ENCODE data around the gene FAM120A.
A peak's percentile ranks its signal among the peaks of the same experiment; 100 is the strongest.

Gene FAM120A

GRCh38 chr9:93562157-93562556 lies 110.7 kb downstream of the FAM120A start:
- intact Hi-C loops (cut with DNase I; ENCODE audit: low total_unique reads), result loop anchor here (10.0 kb wide), 1 partner anchor 397 kb away; no protein-coding TSS in a partner anchor
- Histone ChIP-seq H3K27me3 (no peaks in the 10 kb centered on the region), H3K4me3 (no peak overlapping the region), H3K36me3 (peaks cover 53 to 73% (median 60%) of the 10 kb centered on the region in 3 donors), H3K4me1 (peaks cover 0 to 4% (median 3%) of the 10 kb centered on the region in 4 donors), H3K27ac (no peak overlapping the region), H3K9me3 (no peaks in the 10 kb centered on the region)
- DNase-seq, result no peak
- no peak for TF ChIP-seq CTCF (IDR thresholded peaks at IDR 0.05)

GRCh38 chr9:93565089-93565488 lies 113.6 kb downstream of the FAM120A start:
- Histone ChIP-seq H3K4me1 (peaks cover 0 to 10% (median 9%) of the 10 kb centered on the region in 4 donors), H3K27me3 (no peaks in the 10 kb centered on the region), H3K36me3 (peaks cover 30 to 44% (median 30%) of the 10 kb centered on the region in 3 donors), H3K9me3 (no peaks in the 10 kb centered on the region), H3K4me3 (no peak overlapping the region), H3K27ac (no peak overlapping the region)
- TF ChIP-seq CTCF (IDR thresholded peaks at IDR 0.05), result no peak
- intact Hi-C loops (cut with DNase I; ENCODE audit: low total_unique reads), result loop anchor here (10.0 kb wide), 1 partner anchor 400 kb away; no protein-coding TSS in a partner anchor
- no peak for DNase-seq

- TF ChIP-seq CTCF (IDR thresholded peaks at IDR 0.05), result peak; percentile 92 to 95
- Histone ChIP-seq H3K36me3 (peaks cover 20 to 31% (median 26%) of the 10 kb centered on the region in 3 donors), H3K4me1 (peaks cover 0 to 10% (median 9%) of the 10 kb centered on the region in 4 donors), H3K27ac (peak overlapping the region; percentile 88 to 97), H3K4me3 (peak overlapping the region; percentile 58 to 60), H3K27me3 (no peaks in the 10 kb centered on the region), H3K9me3 (no peaks in the 10 kb centered on the region)
- peak; percentile 97 to 99 for DNase-seq
- intact Hi-C loops (cut with DNase I; ENCODE audit: low total_unique reads), result loop anchor here (10.0 kb wide), 1 partner anchor 402 kb away; no protein-coding TSS in a partner anchor
These were observed 115.2 kb downstream of the FAM120A start for GRCh38 chr9:93566408-93567270.

- peak overlapping the region; percentile 58 to 60 for H3K4me3 ChIP-seq
- intact Hi-C loops (cut with DNase I; ENCODE audit: low total_unique reads), result loop anchor here (10.0 kb wide), 1 partner anchor 403 kb away; no protein-coding TSS in a partner anchor
- TF ChIP-seq CTCF (IDR thresholded peaks at IDR 0.05), result no peak
- H3K27me3 ChIP-seq, result no peaks in the 10 kb centered on the region
- peak in 1 of 2 donors; percentile 51 for DNase-seq
- H3K27ac ChIP-seq, result peak overlapping the region; percentile 88 to 97
- peaks cover 12 to 23% (median 19%) of the 10 kb centered on the region in 3 donors for H3K36me3 ChIP-seq
- no peaks in the 10 kb centered on the region for H3K9me3 ChIP-seq
- H3K4me1 ChIP-seq, result peaks cover 0 to 10% (median 9%) of the 10 kb centered on the region in 4 donors
These were observed 115.9 kb downstream of the FAM120A start for GRCh38 chr9:93567271-93567959.

GRCh38 chr9:93568169-93568568 lies 116.7 kb downstream of the FAM120A start:
- Histone ChIP-seq H3K27me3 (no peaks in the 10 kb centered on the region), H3K27ac (no peak overlapping the region), H3K4me1 (peaks cover 0 to 10% (median 9%) of the 10 kb centered on the region in 4 donors), H3K4me3 (no peak overlapping the region), H3K36me3 (peaks cover 6 to 16% (median 12%) of the 10 kb centered on the region in 3 donors), H3K9me3 (no peaks in the 10 kb centered on the region)
- intact Hi-C loops (cut with DNase I; ENCODE audit: low total_unique reads), result loop anchor here (10.0 kb wide), 1 partner anchor 403 kb away; no protein-coding TSS in a partner anchor
- no peak for DNase-seq
- no peak for TF ChIP-seq CTCF (IDR thresholded peaks at IDR 0.05)
